ENCODE results near the gene AFMID. TPM values are rescaled to one million over a fixed set of nuclear protein-coding genes. Genes with fewer than 3 reads are reported as not detected.
A peak's percentile ranks its signal among the peaks of the same experiment; 100 is the strongest.

Gene AFMID
- total and polyA plus RNA-seq, 2 of the 13 experiments (the other 11 are each of a cell fraction or from before 2014, with no cell fraction given) = 249 to 270 TPM

DNA sequence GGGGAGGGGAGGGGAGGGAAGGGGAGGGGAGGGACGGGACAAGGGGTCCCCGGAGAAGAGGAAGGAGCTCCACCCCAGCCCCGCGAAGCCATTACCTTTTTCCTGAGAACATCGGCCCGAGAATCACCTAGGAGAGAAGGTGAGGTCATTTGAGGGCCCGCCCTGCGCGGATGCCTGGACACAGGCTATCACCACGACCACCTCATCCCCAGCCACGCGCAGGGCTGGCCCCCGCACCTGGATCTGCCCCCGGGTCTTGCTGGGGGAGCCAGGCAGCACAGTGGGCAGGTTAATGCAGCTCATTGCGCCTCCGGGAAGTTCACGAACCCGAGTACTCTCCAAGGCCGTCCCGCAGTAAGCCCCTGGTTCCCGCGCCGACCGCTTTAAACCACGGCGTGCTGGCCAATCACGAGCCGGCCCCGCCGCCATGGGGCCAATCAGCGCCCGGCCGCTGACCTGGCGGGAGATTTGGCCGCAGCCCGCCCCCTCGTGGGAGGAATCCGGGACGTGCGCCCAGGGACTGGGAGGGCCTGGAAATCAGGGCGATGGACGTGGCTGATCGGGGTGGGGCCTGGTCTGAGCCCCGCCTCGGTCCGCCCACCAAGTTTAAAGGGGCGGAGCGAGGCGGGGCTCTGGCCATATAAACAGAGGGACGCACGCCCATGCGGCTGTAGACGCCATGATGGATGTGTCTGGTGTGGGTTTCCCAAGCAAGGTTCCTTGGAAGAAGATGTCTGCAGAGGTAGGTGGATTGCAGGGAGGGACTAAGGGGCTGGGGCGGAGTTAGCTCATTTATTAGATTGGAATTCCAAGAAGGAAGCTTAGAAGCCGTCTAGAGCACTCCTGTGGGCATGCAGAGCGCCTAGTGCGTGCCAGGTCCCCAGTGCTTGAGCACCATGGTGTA lies at the start of gene AFMID, which contains the start of gene TK1 (continued):
- TF ChIP-seq, protein P1, sequence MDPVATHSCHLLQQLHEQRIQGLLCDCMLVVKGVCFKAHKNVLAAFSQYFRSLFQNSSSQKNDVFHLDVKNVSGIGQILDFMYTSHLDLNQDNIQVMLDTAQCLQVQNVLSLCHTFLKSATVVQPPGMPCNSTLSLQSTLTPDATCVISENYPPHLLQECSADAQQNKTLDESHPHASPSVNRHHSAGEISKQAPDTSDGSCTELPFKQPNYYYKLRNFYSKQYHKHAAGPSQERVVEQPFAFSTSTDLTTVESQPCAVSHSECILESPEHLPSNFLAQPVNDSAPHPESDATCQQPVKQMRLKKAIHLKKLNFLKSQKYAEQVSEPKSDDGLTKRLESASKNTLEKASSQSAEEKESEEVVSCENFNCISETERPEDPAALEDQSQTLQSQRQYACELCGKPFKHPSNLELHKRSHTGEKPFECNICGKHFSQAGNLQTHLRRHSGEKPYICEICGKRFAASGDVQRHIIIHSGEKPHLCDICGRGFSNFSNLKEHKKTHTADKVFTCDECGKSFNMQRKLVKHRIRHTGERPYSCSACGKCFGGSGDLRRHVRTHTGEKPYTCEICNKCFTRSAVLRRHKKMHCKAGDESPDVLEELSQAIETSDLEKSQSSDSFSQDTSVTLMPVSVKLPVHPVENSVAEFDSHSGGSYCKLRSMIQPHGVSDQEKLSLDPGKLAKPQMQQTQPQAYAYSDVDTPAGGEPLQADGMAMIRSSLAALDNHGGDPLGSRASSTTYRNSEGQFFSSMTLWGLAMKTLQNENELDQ (CRISPR knock-in tag; IDR thresholded peaks at IDR 0.05; ENCODE audit: borderline replicate concordance) = no peak
- TF ChIP-seq ZFP41 (CRISPR knock-in tag; IDR thresholded peaks at IDR 0.05; ENCODE audit: borderline replicate concordance) = no peak
- peak; percentile 41; the same call in 1 of the 2 replicates for TF ChIP-seq ZKSCAN8 (CRISPR knock-in tag; IDR thresholded peaks at IDR 0.05; ENCODE audit: borderline replicate concordance)
- TF ChIP-seq MZF1 (CRISPR knock-in tag; IDR thresholded peaks at IDR 0.05; ENCODE audit: borderline replicate concordance) = 0 out of 2 replicates have a peak, but pooled peaks have one; percentile 17
- TF ChIP-seq CEBPG (CRISPR knock-in tag; IDR thresholded peaks at IDR 0.05) = peak; percentile 64
- TF ChIP-seq ZNF746 (CRISPR knock-in tag; IDR thresholded peaks at IDR 0.05) = peak; percentile 64; the same call in 1 of the 2 replicates
- no peak for TF ChIP-seq NONO (IDR thresholded peaks at IDR 0.05)
- TF ChIP-seq NONO (CRISPR knock-in tag; conservative IDR thresholded peaks at IDR 0.05) = peak; percentile 93
- peak; percentile 70 for TF ChIP-seq PHF5A (CRISPR knock-in tag; IDR thresholded peaks at IDR 0.05; ENCODE audit: low read depth, unreplicated experiment)
- peak; percentile 68; the same call in 1 of the 2 replicates for TF ChIP-seq ZNF557 (CRISPR knock-in tag; IDR thresholded peaks at IDR 0.05)
- TF ChIP-seq EEA1 (CRISPR knock-in tag; IDR thresholded peaks at IDR 0.05; ENCODE audit: borderline replicate concordance) = peak; percentile 85; the same call in 1 of the 2 replicates
- peak; percentile 77 for TF ChIP-seq RAD21 (CRISPR knock-in tag; IDR thresholded peaks at IDR 0.05)
- TF ChIP-seq, protein P2, sequence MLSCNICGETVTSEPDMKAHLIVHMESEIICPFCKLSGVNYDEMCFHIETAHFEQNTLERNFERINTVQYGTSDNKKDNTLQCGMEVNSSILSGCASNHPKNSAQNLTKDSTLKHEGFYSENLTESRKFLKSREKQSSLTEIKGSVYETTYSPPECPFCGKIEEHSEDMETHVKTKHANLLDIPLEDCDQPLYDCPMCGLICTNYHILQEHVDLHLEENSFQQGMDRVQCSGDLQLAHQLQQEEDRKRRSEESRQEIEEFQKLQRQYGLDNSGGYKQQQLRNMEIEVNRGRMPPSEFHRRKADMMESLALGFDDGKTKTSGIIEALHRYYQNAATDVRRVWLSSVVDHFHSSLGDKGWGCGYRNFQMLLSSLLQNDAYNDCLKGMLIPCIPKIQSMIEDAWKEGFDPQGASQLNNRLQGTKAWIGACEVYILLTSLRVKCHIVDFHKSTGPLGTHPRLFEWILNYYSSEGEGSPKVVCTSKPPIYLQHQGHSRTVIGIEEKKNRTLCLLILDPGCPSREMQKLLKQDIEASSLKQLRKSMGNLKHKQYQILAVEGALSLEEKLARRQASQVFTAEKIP (CRISPR knock-in tag; IDR thresholded peaks at IDR 0.05; ENCODE audit: borderline replicate concordance) = no peak
- TF ChIP-seq ZNF572 (CRISPR knock-in tag; IDR thresholded peaks at IDR 0.05) = peak; percentile 87; the same call in 1 of the 2 replicates
- TF ChIP-seq GATAD2A (CRISPR knock-in tag; IDR thresholded peaks at IDR 0.05) = peak; percentile 66
- TF ChIP-seq, protein P3, sequence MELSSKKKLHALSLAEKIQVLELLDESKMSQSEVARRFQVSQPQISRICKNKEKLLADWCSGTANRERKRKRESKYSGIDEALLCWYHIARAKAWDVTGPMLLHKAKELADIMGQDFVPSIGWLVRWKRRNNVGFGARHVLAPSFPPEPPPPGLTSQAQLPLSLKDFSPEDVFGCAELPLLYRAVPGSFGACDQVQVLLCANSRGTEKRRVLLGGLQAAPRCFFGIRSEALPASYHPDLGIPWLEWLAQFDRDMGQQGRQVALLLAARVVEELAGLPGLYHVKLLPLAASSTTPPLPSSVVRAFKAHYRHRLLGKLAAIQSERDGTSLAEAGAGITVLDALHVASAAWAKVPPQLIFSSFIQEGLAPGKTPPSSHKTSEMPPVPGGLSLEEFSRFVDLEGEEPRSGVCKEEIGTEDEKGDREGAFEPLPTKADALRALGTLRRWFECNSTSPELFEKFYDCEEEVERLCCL (CRISPR knock-in tag; IDR thresholded peaks at IDR 0.05; ENCODE audit: borderline replicate concordance) = no peak
- TF ChIP-seq KDM3A (CRISPR knock-in tag; IDR thresholded peaks at IDR 0.05; ENCODE audit: low read depth) = peak; percentile 90; the same call in 1 of the 2 replicates
- TF ChIP-seq JUND (CRISPR knock-in tag; IDR thresholded peaks at IDR 0.05) = 0 out of 2 replicates have a peak, but pooled peaks have one; percentile 8
- no peak for TF ChIP-seq CCAR2 (optimal IDR thresholded peaks at IDR 0.05; ENCODE audit: low read depth, low read length)
- TF ChIP-seq, protein P4, sequence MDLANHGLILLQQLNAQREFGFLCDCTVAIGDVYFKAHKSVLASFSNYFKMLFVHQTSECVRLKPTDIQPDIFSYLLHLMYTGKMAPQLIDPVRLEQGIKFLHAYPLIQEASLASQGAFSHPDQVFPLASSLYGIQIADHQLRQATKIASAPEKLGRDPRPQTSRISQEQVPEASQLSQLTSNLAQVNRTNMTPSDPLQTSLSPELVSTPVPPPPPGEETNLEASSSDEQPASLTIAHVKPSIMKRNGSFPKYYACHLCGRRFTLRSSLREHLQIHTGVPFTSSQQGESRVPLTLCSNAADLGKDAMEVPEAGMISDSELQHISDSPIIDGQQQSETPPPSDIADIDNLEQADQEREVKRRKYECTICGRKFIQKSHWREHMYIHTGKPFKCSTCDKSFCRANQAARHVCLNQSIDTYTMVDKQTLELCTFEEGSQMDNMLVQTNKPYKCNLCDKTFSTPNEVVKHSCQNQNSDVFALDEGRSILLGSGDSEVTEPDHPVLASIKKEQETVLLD (CRISPR knock-in tag; IDR thresholded peaks at IDR 0.05; ENCODE audit: low read depth) = peak; percentile 98
- TF ChIP-seq, protein P5, sequence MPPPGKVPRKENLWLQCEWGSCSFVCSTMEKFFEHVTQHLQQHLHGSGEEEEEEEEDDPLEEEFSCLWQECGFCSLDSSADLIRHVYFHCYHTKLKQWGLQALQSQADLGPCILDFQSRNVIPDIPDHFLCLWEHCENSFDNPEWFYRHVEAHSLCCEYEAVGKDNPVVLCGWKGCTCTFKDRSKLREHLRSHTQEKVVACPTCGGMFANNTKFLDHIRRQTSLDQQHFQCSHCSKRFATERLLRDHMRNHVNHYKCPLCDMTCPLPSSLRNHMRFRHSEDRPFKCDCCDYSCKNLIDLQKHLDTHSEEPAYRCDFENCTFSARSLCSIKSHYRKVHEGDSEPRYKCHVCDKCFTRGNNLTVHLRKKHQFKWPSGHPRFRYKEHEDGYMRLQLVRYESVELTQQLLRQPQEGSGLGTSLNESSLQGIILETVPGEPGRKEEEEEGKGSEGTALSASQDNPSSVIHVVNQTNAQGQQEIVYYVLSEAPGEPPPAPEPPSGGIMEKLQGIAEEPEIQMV (CRISPR knock-in tag; IDR thresholded peaks at IDR 0.05; ENCODE audit: low read depth) = no peak

All from HepG2 (cell line).